Fibroblast of peridontal ligament (primary cell): Measurements from ENCODE around the gene NPAS2.
A peak's percentile ranks its signal among the peaks of the same experiment; 100 is the strongest.

Source experiments
- DNase-seq: peaks from one replicate; pipeline ENCODE4 v3.0.0-alpha.2; 2010; ENCODE audit errors: extremely low read depth

Gene NPAS2

GRCh38 chr2:100796499-100797100 lies 23.3 kb upstream of the NPAS2 start:
- DNase-seq = no peak

- no peak for DNase-seq
Measured at GRCh38 chr2:100799686-100800085, 20.3 kb upstream of the NPAS2 start.

- DNase-seq = peak; percentile 70
Measured at GRCh38 chr2:100800915-100801314, 19.0 kb upstream of the NPAS2 start.

GRCh38 chr2:100801402-100801801 lies 18.5 kb upstream of the NPAS2 start:
- DNase-seq = no peak

- DNase-seq = peak; percentile 31
Measured at GRCh38 chr2:100802066-100802465, 17.9 kb upstream of the NPAS2 start.

GRCh38 chr2:100803334-100803733 lies 16.6 kb upstream of the NPAS2 start:
- no peak for DNase-seq

GRCh38 chr2:100806550-100806949 lies 13.4 kb upstream of the NPAS2 start:
- no peak for DNase-seq

- no peak for DNase-seq
Measured at GRCh38 chr2:100807707-100808106, 12.2 kb upstream of the NPAS2 start.

GRCh38 chr2:100808582-100808981 lies 11.4 kb upstream of the NPAS2 start:
- no peak for DNase-seq

- DNase-seq = no peak
Measured at GRCh38 chr2:100809506-100809905, 10.4 kb upstream of the NPAS2 start.

GRCh38 chr2:100810603-100811145 lies 9.3 kb upstream of the NPAS2 start:
- no peak for DNase-seq

- DNase-seq = no peak
Measured at GRCh38 chr2:100812116-100812515, 7.8 kb upstream of the NPAS2 start.

- no peak for DNase-seq
Measured at GRCh38 chr2:100812573-100812972, 7.4 kb upstream of the NPAS2 start.

- no peak for DNase-seq
Measured at GRCh38 chr2:100813527-100813926, 6.4 kb upstream of the NPAS2 start.

- no peak for DNase-seq
Measured at GRCh38 chr2:100814043-100814442, 5.9 kb upstream of the NPAS2 start.

GRCh38 chr2:100814453-100814852 lies 5.5 kb upstream of the NPAS2 start:
- DNase-seq = no peak

- no peak for DNase-seq
Measured at GRCh38 chr2:100817388-100817985, 2.5 kb upstream of the NPAS2 start.

- DNase-seq = no peak
Measured at GRCh38 chr2:100818003-100818605, 1.8 kb upstream of the NPAS2 start.

GRCh38 chr2:100818606-100819369 lies 1.2 kb upstream of the NPAS2 start:
- peak; percentile 73 for DNase-seq

GRCh38 chr2:100820273-100820522 lies 259 bp downstream of the NPAS2 start:
- DNase-seq = no peak

- no peak for DNase-seq
Measured at GRCh38 chr2:100820523-100821254, 750 bp downstream of the NPAS2 start.

- DNase-seq = no peak
Measured at GRCh38 chr2:100821255-100821910, 1.4 kb downstream of the NPAS2 start.
